ENCODE results near the gene DNAJB11. TPM values are rescaled to one million over a fixed set of nuclear protein-coding genes. Genes with fewer than 3 reads are reported as not detected.

The DNAJB11 gene
- total RNA-seq, 1 donor from 2014 or later, result 57.6 TPM

- peaks cover 3% of the 10 kb centered on the region for H3K4me1 Mint-ChIP-seq (ENCODE audit: low read depth, unreplicated experiment)
- no peak for TF ChIP-seq CTCF (IDR thresholded peaks at IDR 0.05; ENCODE audit: partially characterized antibody, unreplicated experiment)
- no peaks in the 10 kb centered on the region for H3K9me3 Mint-ChIP-seq (ENCODE audit: unreplicated experiment)
- DNase-seq, result no peak
- no peaks in the 10 kb centered on the region for H3K27me3 Mint-ChIP-seq (ENCODE audit: unreplicated experiment)
- H3K4me3 Mint-ChIP-seq (ENCODE audit: unreplicated experiment), result no peak overlapping the region
- no peak overlapping the region for H3K27ac Mint-ChIP-seq (ENCODE audit: unreplicated experiment)
- no peaks in the 10 kb centered on the region for H3K36me3 Mint-ChIP-seq (ENCODE audit: unreplicated experiment)
Measured at GRCh38 chr3:186538779-186539178, 31.7 kb upstream of the DNAJB11 start.

GRCh38 chr3:186540221-186540834 lies 30.2 kb upstream of the DNAJB11 start:
- DNase-seq, result peak; percentile 72
- peaks cover 3% of the 10 kb centered on the region for H3K4me1 Mint-ChIP-seq (ENCODE audit: low read depth, unreplicated experiment)
- no peaks in the 10 kb centered on the region for H3K27me3 Mint-ChIP-seq (ENCODE audit: unreplicated experiment)
- no peak overlapping the region for H3K27ac Mint-ChIP-seq (ENCODE audit: unreplicated experiment)
- no peaks in the 10 kb centered on the region for H3K36me3 Mint-ChIP-seq (ENCODE audit: unreplicated experiment)
- TF ChIP-seq CTCF (IDR thresholded peaks at IDR 0.05; ENCODE audit: partially characterized antibody, unreplicated experiment), result peak; percentile 89
- H3K9me3 Mint-ChIP-seq (ENCODE audit: unreplicated experiment), result no peaks in the 10 kb centered on the region
- H3K4me3 Mint-ChIP-seq (ENCODE audit: unreplicated experiment), result no peak overlapping the region

GRCh38 chr3:186540835-186541226 lies 29.7 kb upstream of the DNAJB11 start:
- Mint-ChIP-seq H3K36me3 (ENCODE audit: unreplicated experiment) (no peaks in the 10 kb centered on the region), H3K4me3 (ENCODE audit: unreplicated experiment) (no peak overlapping the region), H3K9me3 (ENCODE audit: unreplicated experiment) (no peaks in the 10 kb centered on the region), H3K27ac (ENCODE audit: unreplicated experiment) (no peak overlapping the region), H3K4me1 (ENCODE audit: low read depth, unreplicated experiment) (peaks cover 3% of the 10 kb centered on the region), H3K27me3 (ENCODE audit: unreplicated experiment) (no peaks in the 10 kb centered on the region)
- no peak for DNase-seq
- TF ChIP-seq CTCF (IDR thresholded peaks at IDR 0.05; ENCODE audit: partially characterized antibody, unreplicated experiment), result peak; percentile 17

- H3K36me3 Mint-ChIP-seq (ENCODE audit: unreplicated experiment), result no peaks in the 10 kb centered on the region
- H3K9me3 Mint-ChIP-seq (ENCODE audit: unreplicated experiment), result no peaks in the 10 kb centered on the region
- TF ChIP-seq CTCF (IDR thresholded peaks at IDR 0.05; ENCODE audit: partially characterized antibody, unreplicated experiment), result no peak
- no peak within 1 kb of the TSS for H3K27ac Mint-ChIP-seq (ENCODE audit: unreplicated experiment)
- H3K27me3 Mint-ChIP-seq (ENCODE audit: unreplicated experiment), result no peaks in the 10 kb centered on the region
- no peaks in the 10 kb centered on the region for H3K4me1 Mint-ChIP-seq (ENCODE audit: low read depth, unreplicated experiment)
- no peak for DNase-seq
- H3K4me3 Mint-ChIP-seq (ENCODE audit: unreplicated experiment), result no peak within 1 kb of the TSS
Measured at GRCh38 chr3:186544281-186544680, 26.2 kb upstream of the DNAJB11 start, which contains the start of gene CRYGS. CRYGS (minus strand) TSS chr3:186544380; CDS start chr3:186544326, 54 bp downstream.

- Mint-ChIP-seq H3K27ac (ENCODE audit: unreplicated experiment) (no peak overlapping the region), H3K36me3 (ENCODE audit: unreplicated experiment) (peaks cover 4% of the 10 kb centered on the region), H3K27me3 (ENCODE audit: unreplicated experiment) (no peaks in the 10 kb centered on the region), H3K4me3 (ENCODE audit: unreplicated experiment) (no peak overlapping the region), H3K4me1 (ENCODE audit: low read depth, unreplicated experiment) (no peaks in the 10 kb centered on the region), H3K9me3 (ENCODE audit: unreplicated experiment) (no peaks in the 10 kb centered on the region)
- no peak for DNase-seq
- TF ChIP-seq CTCF (IDR thresholded peaks at IDR 0.05; ENCODE audit: partially characterized antibody, unreplicated experiment), result no peak
Measured at GRCh38 chr3:186549497-186549896, 21.0 kb upstream of the DNAJB11 start.

All from glutamatergic neuron (in vitro differentiated cells).